BE2C (cell line): Measurements from ENCODE around the gene MYL2.

ENCODE experiments used
- DNase-seq: peaks from one replicate; pipeline ENCODE4 v3.0.0-alpha.2; 2020
- H3K27me3 ChIP-seq: fragments of 250-450 bp; sonication (Bioruptor Pico); 2 replicates; pipeline ENCODE4 v1.5.1; 2020; ENCODE audit warnings: mild to moderate bottlenecking
- H3K36me3 ChIP-seq: fragments of 250-450 bp; sonication (Bioruptor Pico); 2 replicates; pipeline ENCODE4 v1.5.1; 2020; ENCODE audit warnings: mild to moderate bottlenecking
- H3K4me1 ChIP-seq: fragments of 250-450 bp; sonication (Bioruptor Pico); 2 replicates; pipeline ENCODE4 v1.5.1; 2020
- H3K4me3 ChIP-seq: 2 replicates; pipeline ENCODE4 v1.5.1; 2011; ENCODE audit warnings: low read depth, low read length
- H3K9me3 ChIP-seq: fragments of 250-450 bp; sonication (Bioruptor Pico); 2 replicates; pipeline ENCODE4 v1.5.1; 2020
- TF ChIP-seq, protein P1 (sequence below): IDR thresholded peaks from 2 replicates; pipeline ENCODE4 v1.5.1; 2012; ENCODE audit warnings: mild to moderate bottlenecking, low read depth, low read length

The MYL2 gene

GRCh38 chr12:110923192-110923591 lies 2.8 kb upstream of the MYL2 start:
- H3K9me3 ChIP-seq: no peaks in the 10 kb centered on the region

DNA sequence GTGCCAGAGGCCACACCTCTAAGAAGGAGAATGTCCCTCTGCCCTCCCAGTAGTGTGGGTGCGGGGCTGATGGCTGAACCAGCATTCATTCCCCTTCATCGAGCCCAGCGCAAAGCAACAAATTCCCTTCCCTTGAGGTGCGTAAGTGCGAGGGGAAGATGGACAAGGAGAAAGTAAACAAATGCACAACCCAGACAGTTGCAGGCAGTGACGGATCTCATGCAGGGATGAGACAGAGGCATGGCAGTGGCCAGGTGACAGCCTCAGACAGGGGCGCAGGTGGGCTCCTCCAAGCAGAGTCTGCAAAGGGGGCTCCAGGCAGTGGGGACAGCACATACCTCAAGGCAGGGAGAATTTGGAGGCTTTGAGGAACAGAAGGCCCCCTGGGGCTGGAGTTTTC lies 2.3 kb upstream of the MYL2 start:
- Histone ChIP-seq H3K4me3 (no peak overlapping the region), H3K27me3 (no peaks in the 10 kb centered on the region), H3K4me1 (no peaks in the 10 kb centered on the region), H3K9me3 (no peaks in the 10 kb centered on the region), H3K36me3 (no peaks in the 10 kb centered on the region)
- TF ChIP-seq, protein P1, sequence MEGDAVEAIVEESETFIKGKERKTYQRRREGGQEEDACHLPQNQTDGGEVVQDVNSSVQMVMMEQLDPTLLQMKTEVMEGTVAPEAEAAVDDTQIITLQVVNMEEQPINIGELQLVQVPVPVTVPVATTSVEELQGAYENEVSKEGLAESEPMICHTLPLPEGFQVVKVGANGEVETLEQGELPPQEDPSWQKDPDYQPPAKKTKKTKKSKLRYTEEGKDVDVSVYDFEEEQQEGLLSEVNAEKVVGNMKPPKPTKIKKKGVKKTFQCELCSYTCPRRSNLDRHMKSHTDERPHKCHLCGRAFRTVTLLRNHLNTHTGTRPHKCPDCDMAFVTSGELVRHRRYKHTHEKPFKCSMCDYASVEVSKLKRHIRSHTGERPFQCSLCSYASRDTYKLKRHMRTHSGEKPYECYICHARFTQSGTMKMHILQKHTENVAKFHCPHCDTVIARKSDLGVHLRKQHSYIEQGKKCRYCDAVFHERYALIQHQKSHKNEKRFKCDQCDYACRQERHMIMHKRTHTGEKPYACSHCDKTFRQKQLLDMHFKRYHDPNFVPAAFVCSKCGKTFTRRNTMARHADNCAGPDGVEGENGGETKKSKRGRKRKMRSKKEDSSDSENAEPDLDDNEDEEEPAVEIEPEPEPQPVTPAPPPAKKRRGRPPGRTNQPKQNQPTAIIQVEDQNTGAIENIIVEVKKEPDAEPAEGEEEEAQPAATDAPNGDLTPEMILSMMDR: no peak
- no peak for DNase-seq

More at GRCh38 chr12:110923192-110923591, 2.8 kb upstream of the MYL2 start:
- H3K36me3 ChIP-seq: no peaks in the 10 kb centered on the region
- TF ChIP-seq, protein P1: no peak
- no peak for DNase-seq
- no peaks in the 10 kb centered on the region for H3K4me1 ChIP-seq
- no peak overlapping the region for H3K4me3 ChIP-seq
- no peaks in the 10 kb centered on the region for H3K27me3 ChIP-seq

DNA sequence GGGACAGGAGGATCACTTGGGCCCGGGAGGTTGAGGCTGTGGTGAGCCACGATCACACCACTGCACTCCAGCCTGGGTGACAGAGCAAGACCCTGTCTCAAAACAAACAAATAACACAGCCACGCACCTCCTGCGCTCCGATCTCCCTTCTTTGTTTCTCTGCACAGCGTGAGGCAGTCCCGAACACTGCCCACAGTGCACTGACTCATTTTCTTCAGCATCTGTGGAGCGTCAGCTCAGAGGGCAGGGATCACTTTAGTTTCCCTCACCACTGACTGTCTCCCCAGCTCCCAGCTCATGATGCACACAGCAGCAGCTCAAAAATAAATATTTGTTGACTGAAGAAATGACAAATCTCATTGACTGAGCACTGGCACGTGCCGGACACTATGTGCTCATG lies 883 bp upstream of the MYL2 start:
- DNase-seq: no peak
- H3K9me3 ChIP-seq: no peaks in the 10 kb centered on the region
- TF ChIP-seq, protein P1: no peak
- H3K4me1 ChIP-seq: no peaks in the 10 kb centered on the region
- H3K36me3 ChIP-seq: no peaks in the 10 kb centered on the region
- H3K4me3 ChIP-seq: no peak overlapping the region
- H3K27me3 ChIP-seq: no peaks in the 10 kb centered on the region

DNA sequence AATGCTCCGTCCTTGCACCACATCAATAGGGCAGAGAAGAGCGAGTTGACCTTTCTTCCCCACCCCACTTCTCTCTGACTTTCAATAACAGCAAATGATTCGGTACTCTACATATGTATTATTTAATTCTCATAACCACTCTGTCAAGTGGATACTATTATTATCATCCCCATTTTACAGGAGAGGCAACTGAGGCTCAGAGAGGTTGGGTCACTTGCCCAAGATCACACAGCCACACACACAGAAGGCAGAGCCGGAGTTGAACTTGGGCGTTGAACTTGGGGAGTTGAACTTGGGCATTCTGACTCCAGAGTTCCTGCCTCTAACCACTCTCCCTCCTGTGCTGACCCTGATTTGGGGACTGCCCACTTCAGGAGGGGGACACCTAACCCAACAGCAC lies 659 bp downstream of the MYL2 start:
- no peak overlapping the region for H3K4me3 ChIP-seq
- no peak for DNase-seq
- H3K9me3 ChIP-seq: no peaks in the 10 kb centered on the region
- TF ChIP-seq, protein P1: no peak
- no peaks in the 10 kb centered on the region for H3K36me3 ChIP-seq
- no peaks in the 10 kb centered on the region for H3K4me1 ChIP-seq
- H3K27me3 ChIP-seq: no peaks in the 10 kb centered on the region

- no peaks in the 10 kb centered on the region for H3K4me1 ChIP-seq
- no peaks in the 10 kb centered on the region for H3K36me3 ChIP-seq
- H3K4me3 ChIP-seq: no peak overlapping the region
- TF ChIP-seq, protein P1: no peak
- H3K27me3 ChIP-seq: no peaks in the 10 kb centered on the region
- DNase-seq: no peak
- H3K9me3 ChIP-seq: no peaks in the 10 kb centered on the region
Measured at GRCh38 chr12:110917961-110918360, 2.4 kb downstream of the MYL2 start.

GRCh38 chr12:110917467-110917866 lies 2.9 kb downstream of the MYL2 start:
- Histone ChIP-seq H3K27me3 (no peaks in the 10 kb centered on the region), H3K4me3 (no peak overlapping the region), H3K4me1 (no peaks in the 10 kb centered on the region), H3K36me3 (no peaks in the 10 kb centered on the region), H3K9me3 (no peaks in the 10 kb centered on the region)
- no peak for DNase-seq
- TF ChIP-seq, protein P1: no peak
